ENCODE measurements around the gene MTERF1.

MTERF1 gene

DNA sequence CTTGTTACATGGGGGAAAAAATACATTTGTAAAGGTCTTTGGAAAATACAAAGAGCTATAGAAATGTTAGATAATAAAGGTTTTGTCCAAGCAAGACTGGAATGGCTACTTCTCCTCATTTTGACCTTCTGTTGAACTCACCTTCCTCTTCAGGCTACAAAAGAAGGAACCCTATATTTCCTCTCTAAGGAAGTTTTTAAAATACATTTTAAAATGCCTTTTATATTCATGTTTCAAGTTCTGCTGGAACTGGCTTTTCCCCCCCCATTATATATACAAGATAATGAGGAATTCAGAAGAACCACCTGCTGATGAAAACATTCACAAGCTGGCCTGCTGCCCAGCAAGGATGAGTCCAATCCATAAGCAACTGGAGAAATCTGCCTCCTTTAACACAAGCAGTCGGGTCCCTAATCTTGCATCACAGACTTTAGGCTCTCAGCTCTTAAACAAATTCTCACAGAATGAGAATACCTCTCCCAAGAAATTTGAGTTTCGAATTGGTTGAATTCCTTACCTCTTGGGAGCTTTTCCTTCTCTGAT lies 44.6 kb downstream of the MTERF1 start:
- no peak overlapping the region for H3K4me3 ChIP-seq (replicated peaks in 1 of 2; ENCODE audit: low read depth in 2 of 2, low read length in 2 of 2)
- DNase-seq (ENCODE audit: low read depth in 2 of 2), result peak; percentile 5 to 16
- TF ChIP-seq, protein P1, sequence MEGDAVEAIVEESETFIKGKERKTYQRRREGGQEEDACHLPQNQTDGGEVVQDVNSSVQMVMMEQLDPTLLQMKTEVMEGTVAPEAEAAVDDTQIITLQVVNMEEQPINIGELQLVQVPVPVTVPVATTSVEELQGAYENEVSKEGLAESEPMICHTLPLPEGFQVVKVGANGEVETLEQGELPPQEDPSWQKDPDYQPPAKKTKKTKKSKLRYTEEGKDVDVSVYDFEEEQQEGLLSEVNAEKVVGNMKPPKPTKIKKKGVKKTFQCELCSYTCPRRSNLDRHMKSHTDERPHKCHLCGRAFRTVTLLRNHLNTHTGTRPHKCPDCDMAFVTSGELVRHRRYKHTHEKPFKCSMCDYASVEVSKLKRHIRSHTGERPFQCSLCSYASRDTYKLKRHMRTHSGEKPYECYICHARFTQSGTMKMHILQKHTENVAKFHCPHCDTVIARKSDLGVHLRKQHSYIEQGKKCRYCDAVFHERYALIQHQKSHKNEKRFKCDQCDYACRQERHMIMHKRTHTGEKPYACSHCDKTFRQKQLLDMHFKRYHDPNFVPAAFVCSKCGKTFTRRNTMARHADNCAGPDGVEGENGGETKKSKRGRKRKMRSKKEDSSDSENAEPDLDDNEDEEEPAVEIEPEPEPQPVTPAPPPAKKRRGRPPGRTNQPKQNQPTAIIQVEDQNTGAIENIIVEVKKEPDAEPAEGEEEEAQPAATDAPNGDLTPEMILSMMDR (IDR thresholded peaks at IDR 0.05; ENCODE audit: low read depth, low read length), result no peak

DNA sequence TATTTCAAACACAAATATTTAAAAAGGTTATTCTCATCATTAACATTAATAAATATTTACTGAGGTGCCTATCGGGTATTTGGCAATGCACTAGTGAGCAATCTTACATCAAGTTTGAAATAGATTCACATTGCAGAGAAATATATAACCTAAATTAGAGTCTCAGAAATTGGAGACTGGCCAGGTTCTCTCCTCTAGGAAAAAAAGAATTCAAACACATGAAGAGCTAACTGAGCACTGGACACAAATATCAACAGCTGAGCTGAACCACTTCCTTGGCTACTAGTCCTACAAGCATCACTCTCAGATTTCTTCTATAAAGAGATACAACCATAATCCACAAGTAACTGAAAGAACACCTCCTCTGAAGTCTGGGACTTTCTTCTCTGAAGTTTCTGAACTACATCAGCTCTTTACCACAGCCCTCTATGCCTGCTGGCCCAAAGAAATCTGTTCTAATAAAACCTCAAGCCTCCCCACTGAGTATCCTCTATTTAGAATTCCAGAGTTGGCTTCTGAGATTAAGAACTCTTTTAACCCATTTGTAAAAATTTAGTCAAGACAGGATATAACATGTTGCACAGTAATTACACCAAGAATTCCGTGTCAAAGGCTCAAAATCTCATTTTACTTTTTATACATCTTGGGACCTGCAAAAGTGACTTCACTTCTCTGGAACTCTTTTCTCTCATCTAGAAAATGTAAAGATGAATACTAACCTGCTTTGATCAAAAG lies 45.2 kb downstream of the MTERF1 start:
- TF ChIP-seq, protein P1 (IDR thresholded peaks at IDR 0.05; ENCODE audit: low read depth, low read length), result no peak
- H3K4me3 ChIP-seq (replicated peaks in 1 of 2; ENCODE audit: low read depth in 2 of 2, low read length in 2 of 2), result no peak overlapping the region
- no peak for DNase-seq (ENCODE audit: low read depth in 2 of 2)

DNA sequence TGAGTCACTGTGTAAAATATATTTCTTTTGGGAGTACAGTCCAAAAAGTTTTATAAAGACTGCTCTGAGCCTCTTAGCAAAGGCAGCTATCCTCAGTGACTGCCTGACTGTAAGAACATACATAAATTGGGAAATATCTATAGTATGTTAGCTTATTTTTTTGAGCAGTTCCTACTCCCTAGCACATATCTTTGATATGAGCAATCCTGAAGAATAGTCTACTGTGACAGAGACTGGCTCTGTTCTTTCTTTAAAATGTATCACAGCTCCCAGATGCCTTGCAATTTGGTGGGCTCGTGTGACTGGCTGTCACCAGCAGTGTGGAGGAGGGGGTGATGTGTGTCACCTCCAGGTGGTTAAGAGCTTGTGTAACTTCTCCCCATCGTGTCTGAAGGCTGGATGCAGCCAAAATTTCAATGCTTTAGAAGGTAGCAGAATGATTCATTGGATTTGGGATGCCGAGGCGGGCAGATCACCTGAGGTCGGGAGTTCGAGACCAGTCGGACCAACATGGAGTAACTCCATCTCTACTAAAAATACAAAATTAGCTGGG lies 47.9 kb downstream of the MTERF1 start:
- peak in 1 of 2 donors; percentile 5 for DNase-seq (ENCODE audit: low read depth in 2 of 2)
- no peak overlapping the region for H3K4me3 ChIP-seq (replicated peaks in 1 of 2; ENCODE audit: low read depth in 2 of 2, low read length in 2 of 2)
- TF ChIP-seq, protein P1 (IDR thresholded peaks at IDR 0.05; ENCODE audit: low read depth, low read length), result no peak

DNA sequence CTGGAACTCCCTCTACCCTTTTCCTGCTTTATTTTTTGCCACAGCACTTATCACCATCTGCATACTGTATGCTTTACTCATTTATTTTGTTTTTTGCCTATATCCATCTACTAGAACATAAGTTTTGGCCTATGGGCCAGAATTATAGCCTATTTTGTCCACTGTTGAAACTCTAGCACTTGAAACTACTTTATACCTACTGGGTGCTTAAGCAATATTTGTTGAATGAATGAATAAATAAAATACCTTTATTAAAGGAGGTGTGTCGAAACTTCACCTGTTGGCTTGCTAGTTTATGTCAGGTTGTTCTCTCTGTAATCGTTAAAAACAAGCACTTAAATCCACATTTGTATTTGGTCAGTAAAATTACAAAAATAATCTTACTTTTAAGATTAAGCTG lies 53.3 kb downstream of the MTERF1 start:
- DNase-seq (ENCODE audit: low read depth in 2 of 2), result no peak
- TF ChIP-seq, protein P1 (IDR thresholded peaks at IDR 0.05; ENCODE audit: low read depth, low read length), result no peak
- H3K4me3 ChIP-seq (replicated peaks in 1 of 2; ENCODE audit: low read depth in 2 of 2, low read length in 2 of 2), result no peak overlapping the region

DNA sequence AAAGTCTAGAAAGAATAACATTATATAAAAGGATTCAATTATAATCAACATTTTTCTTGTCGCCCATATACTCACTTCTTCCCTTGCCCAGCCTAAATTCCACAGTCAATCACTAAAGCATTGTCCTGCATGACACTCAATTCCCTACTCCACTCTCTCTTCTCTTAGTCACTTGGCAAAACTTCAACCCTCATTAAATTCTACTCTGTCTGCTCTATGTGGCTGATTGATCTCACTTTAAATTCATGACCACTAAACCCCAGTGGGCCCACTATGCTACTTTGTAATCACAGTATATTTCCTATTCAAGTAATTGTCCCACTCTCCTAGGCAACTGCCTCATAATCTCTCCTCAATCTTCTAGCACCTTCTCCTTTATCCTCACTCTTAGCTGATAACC lies 54.1 kb downstream of the MTERF1 start:
- TF ChIP-seq, protein P1 (IDR thresholded peaks at IDR 0.05; ENCODE audit: low read depth, low read length), result no peak
- no peak overlapping the region for H3K4me3 ChIP-seq (replicated peaks in 1 of 2; ENCODE audit: low read depth in 2 of 2, low read length in 2 of 2)
- peak in 1 of 2 donors; percentile 8 for DNase-seq (ENCODE audit: low read depth in 2 of 2)

DNA sequence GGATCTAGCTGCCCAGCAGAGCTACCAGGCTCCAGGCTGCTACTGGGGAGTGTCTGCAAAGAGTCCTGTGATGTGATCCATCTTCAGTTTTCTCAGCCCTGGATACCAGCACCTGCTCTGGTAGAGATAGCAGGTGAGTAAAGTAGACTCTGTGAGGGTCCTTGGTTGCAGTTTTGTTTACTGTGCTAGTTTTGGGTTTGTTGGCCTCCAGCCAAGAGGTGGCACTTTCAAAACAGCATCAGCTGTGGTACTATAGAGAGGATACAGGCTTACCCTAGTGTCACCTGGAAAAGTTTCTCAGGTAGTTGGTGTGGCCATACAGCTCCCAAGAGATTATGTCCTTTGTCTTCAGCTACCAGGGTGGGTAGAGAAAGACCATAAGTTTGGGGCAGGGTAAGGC lies 56.3 kb downstream of the MTERF1 start:
- TF ChIP-seq, protein P1 (IDR thresholded peaks at IDR 0.05; ENCODE audit: low read depth, low read length), result no peak
- H3K4me3 ChIP-seq (replicated peaks in 1 of 2; ENCODE audit: low read depth in 2 of 2, low read length in 2 of 2), result no peak overlapping the region
- no peak for DNase-seq (ENCODE audit: low read depth in 2 of 2)
